Measurements from ENCODE around the gene ASPSCR1. TPM values are rescaled to one million over a fixed set of nuclear protein-coding genes. Genes with fewer than 3 reads are reported as not detected.

The ASPSCR1 gene
- total and polyA plus RNA-seq, 2 of the 8 experiments (the other 6 are each of a cell fraction or from before 2014, with no cell fraction given) = 33.3 to 43.7 TPM

DNA sequence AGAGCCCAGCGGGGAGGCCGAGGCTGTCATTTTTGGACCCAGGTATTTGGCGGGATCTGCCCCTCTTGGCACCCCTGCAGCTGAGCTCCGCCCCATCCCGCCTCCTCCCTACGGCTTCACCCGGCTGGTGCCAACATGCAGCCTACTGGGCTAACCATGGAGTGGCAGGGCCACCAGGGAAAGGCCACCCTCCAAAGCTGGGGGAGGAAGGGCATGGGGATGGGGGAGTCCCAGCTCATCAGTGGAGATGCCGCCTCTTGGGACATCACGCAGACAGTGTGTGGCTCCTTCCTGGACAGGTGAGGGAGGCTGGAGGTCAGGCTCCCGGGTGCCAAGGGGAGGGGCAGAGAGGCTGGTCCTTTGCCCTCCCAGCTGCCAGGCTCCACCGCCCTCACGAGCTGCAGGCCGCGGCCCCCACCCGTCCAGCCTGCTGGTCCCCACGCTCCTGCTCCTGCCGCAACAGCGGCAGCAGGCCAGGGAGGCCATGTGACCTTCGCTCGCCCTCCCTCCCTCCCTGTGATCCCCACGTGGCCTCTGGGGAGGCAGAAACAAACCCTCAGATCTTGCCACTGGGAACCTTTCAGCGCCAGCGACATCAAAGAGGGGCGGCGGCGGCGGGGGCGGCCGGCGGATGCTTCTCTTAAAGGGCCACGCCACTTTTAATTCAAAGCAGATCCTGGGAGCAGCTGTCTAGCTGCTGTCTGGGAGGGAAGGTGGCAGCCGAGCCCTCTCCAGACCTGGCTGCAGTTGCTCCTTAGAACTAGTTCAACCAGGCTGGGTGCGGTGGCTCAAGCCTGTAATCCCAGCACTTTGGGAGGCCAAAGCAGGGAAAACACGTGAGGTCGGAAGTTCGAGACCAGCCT is 9.7 kb upstream of the ASPSCR1 start (continued):
- TF ChIP-seq, protein P1, sequence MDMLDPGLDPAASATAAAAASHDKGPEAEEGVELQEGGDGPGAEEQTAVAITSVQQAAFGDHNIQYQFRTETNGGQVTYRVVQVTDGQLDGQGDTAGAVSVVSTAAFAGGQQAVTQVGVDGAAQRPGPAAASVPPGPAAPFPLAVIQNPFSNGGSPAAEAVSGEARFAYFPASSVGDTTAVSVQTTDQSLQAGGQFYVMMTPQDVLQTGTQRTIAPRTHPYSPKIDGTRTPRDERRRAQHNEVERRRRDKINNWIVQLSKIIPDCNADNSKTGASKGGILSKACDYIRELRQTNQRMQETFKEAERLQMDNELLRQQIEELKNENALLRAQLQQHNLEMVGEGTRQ (IDR thresholded peaks at IDR 0.05; ENCODE audit: low read length) = peak; percentile 78
- TF ChIP-seq EGR1 (IDR thresholded peaks at IDR 0.05; ENCODE audit: borderline replicate concordance, low read depth, low read length) = peak; percentile 96
- TF ChIP-seq, protein P2, sequence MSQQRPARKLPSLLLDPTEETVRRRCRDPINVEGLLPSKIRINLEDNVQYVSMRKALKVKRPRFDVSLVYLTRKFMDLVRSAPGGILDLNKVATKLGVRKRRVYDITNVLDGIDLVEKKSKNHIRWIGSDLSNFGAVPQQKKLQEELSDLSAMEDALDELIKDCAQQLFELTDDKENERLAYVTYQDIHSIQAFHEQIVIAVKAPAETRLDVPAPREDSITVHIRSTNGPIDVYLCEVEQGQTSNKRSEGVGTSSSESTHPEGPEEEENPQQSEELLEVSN (IDR thresholded peaks at IDR 0.05) = peak; percentile 84
- no peak for TF ChIP-seq KDM4A (IDR thresholded peaks at IDR 0.05; ENCODE audit: low read depth, low read length, severe bottlenecking)
- TF ChIP-seq EP300 (IDR thresholded peaks at IDR 0.05; ENCODE audit: borderline replicate concordance in 1 of 2, low read depth in 2 of 2, low read length in 2 of 2) = peak in 1 of 2 experiments; percentile 43; a peak in 1 of 3 replicates
- 0 out of 2 replicates have a peak, but pooled peaks have one; percentile 21 for TF ChIP-seq SP1 (IDR thresholded peaks at IDR 0.05; ENCODE audit: low read depth, low read length)
- TF ChIP-seq TAF1 (IDR thresholded peaks at IDR 0.05; ENCODE audit: low read depth, low read length) = no peak
